H9 (cell line): Measurements from ENCODE around the gene CRACR2A. TPM values are rescaled to one million over a fixed set of nuclear protein-coding genes. Genes with fewer than 3 reads are reported as not detected.

ENCODE experiments used
- DNase-seq: peaks from one replicate; pipeline ENCODE4 v3.0.0-alpha.2; 2017
- H2AFZ ChIP-seq: one replicate; pipeline ENCODE4 v1.6.1; 2013; ENCODE audit warnings: mild to moderate bottlenecking, low read length, control low read depth, moderate library complexity
- H2AK5ac ChIP-seq: 2 replicates; pipeline ENCODE4 v1.6.1; 2013; ENCODE audit warnings: low read length, control low read depth, mixed read lengths; ENCODE audit not compliant: insufficient read length
- H2BK120ac ChIP-seq: one replicate; pipeline ENCODE4 v1.6.1; 2013; ENCODE audit warnings: low read depth, mild to moderate bottlenecking, low read length, control low read depth, inconsistent platforms; ENCODE audit not compliant: poor library complexity, severe bottlenecking
- H2BK12ac ChIP-seq: 2 replicates; pipeline ENCODE4 v1.6.1; 2013; ENCODE audit warnings: low read length, control low read depth, mixed read lengths, low read depth; ENCODE audit not compliant: insufficient read length
- H2BK15ac ChIP-seq: 2 replicates; pipeline ENCODE4 v1.6.1; 2013; ENCODE audit warnings: low read depth, low read length, control low read depth
- H2BK20ac ChIP-seq: one replicate; pipeline ENCODE4 v1.6.1; 2013; ENCODE audit warnings: low read depth, mild to moderate bottlenecking, low read length, control low read depth, inconsistent platforms; ENCODE audit not compliant: poor library complexity, severe bottlenecking
- H2BK5ac ChIP-seq: 2 replicates; pipeline ENCODE4 v1.6.1; 2013; ENCODE audit warnings: low read length, control low read depth, mixed read lengths; ENCODE audit not compliant: insufficient read length
- H3K14ac ChIP-seq: 2 replicates; pipeline ENCODE4 v1.6.1; 2013; ENCODE audit warnings: low read length, control low read depth; ENCODE audit not compliant: insufficient read depth
- H3K18ac ChIP-seq: 2 replicates; pipeline ENCODE4 v1.6.1; 2013; ENCODE audit warnings: low read depth, mild to moderate bottlenecking, mixed read lengths, low read length, control low read depth; ENCODE audit not compliant: insufficient read length
- H3K23ac ChIP-seq: 2 replicates; pipeline ENCODE4 v1.6.1; 2013; ENCODE audit warnings: low read length, control low read depth, mixed read lengths, low read depth; ENCODE audit not compliant: insufficient read length
- H3K23me2 ChIP-seq: 2 replicates; pipeline ENCODE4 v1.6.1; 2013; ENCODE audit warnings: low read depth, mild to moderate bottlenecking, mixed read lengths, low read length, control low read depth; ENCODE audit not compliant: insufficient read length, poor library complexity, severe bottlenecking
- H3K27ac ChIP-seq: 2 replicates; pipeline ENCODE4 v1.5.1; 2013; ENCODE audit warnings: low read length, control low read depth, mixed read lengths, low read depth; ENCODE audit not compliant: insufficient read length
- H3K27me3 ChIP-seq: 2 replicates; pipeline ENCODE4 v1.6.1; 2013; ENCODE audit warnings: low read length, control low read depth, inconsistent platforms; ENCODE audit not compliant: insufficient read depth
- H3K4ac ChIP-seq: 2 replicates; pipeline ENCODE4 v1.6.1; 2013; ENCODE audit warnings: low read depth, mild to moderate bottlenecking, control low read depth, inconsistent platforms, low read length, moderate library complexity
- H3K4me1 ChIP-seq: 2 replicates; pipeline ENCODE4 v1.6.1; 2013; ENCODE audit warnings: low read length, control low read depth, inconsistent platforms; ENCODE audit not compliant: insufficient read depth
- H3K4me2 ChIP-seq: 2 replicates; pipeline ENCODE4 v1.6.1; 2013; ENCODE audit warnings: low read length, control low read depth, mixed read lengths; ENCODE audit not compliant: insufficient read length, insufficient read depth
- H3K56ac ChIP-seq: 2 replicates; pipeline ENCODE4 v1.6.1; 2013; ENCODE audit warnings: low read depth, mild to moderate bottlenecking, mixed read lengths, low read length, control low read depth; ENCODE audit not compliant: insufficient read length
- H3K79me1 ChIP-seq: 2 replicates; pipeline ENCODE4 v1.6.1; 2013; ENCODE audit warnings: low read depth, mild to moderate bottlenecking, moderate library complexity, low read length, control low read depth, inconsistent platforms; ENCODE audit not compliant: insufficient read depth, poor library complexity, severe bottlenecking
- H3K79me2 ChIP-seq: 2 replicates; pipeline ENCODE4 v1.6.1; 2013; ENCODE audit warnings: low read length, control low read depth, inconsistent platforms; ENCODE audit not compliant: insufficient read depth
- H3K9ac ChIP-seq: 2 replicates; pipeline ENCODE4 v1.6.1; 2013; ENCODE audit warnings: low read length, control low read depth, mixed read lengths; ENCODE audit not compliant: insufficient read length; ENCODE audit errors: extremely low read depth
- H3K9me3 ChIP-seq: one replicate; pipeline ENCODE4 v1.6.1; 2013; ENCODE audit warnings: low read depth, low read length, inconsistent platforms; ENCODE audit not compliant: control insufficient read depth
- H3T11ph ChIP-seq: one replicate; pipeline ENCODE4 v1.6.1; 2013; ENCODE audit warnings: mild to moderate bottlenecking, low read length, control low read depth, inconsistent platforms
- H4K20me1 ChIP-seq: one replicate; pipeline ENCODE4 v1.6.1; 2013; ENCODE audit not compliant: control insufficient read depth, insufficient read length, insufficient read depth
- H4K5ac ChIP-seq: 2 replicates; pipeline ENCODE4 v1.6.1; 2013; ENCODE audit warnings: low read depth, mild to moderate bottlenecking, mixed read lengths, low read length, control low read depth; ENCODE audit not compliant: insufficient read length
- H4K8ac ChIP-seq: replicated peaks from 2 replicates; pipeline ENCODE4 v1.6.1; 2013; ENCODE audit warnings: low read length, control low read depth, mixed read lengths, low read depth; ENCODE audit not compliant: insufficient read length
- H4K91ac ChIP-seq: 2 replicates; pipeline ENCODE4 v1.6.1; 2013; ENCODE audit warnings: low read depth, mild to moderate bottlenecking, moderate library complexity, mixed read lengths, low read length, control low read depth; ENCODE audit not compliant: insufficient read length
- H3K27ac Mint-ChIP-seq, 3 experiments: 2 replicates in 2 of 3; 3 replicates in 1 of 3; pipeline ENCODE4 v1.8.0; 2020 to 2021; ENCODE audit warnings: mixed read lengths in 3 of 3, mild to moderate bottlenecking in 1 of 3, moderate library complexity in 1 of 3
- H3K27me3 Mint-ChIP-seq: 2 replicates; pipeline ENCODE4 v1.8.0; 2021; ENCODE audit warnings: low read depth, mild to moderate bottlenecking, moderate library complexity, mixed read lengths
- H3K36me3 Mint-ChIP-seq, 3 experiments: 2 replicates in 2 of 3; 3 replicates in 1 of 3; pipeline ENCODE4 v1.8.0; 2020 to 2021; ENCODE audit warnings: low read depth in 3 of 3, mixed read lengths in 3 of 3; ENCODE audit not compliant: insufficient read depth in 1 of 3
- H3K4me1 Mint-ChIP-seq, 2 experiments: 2 replicates each; pipeline ENCODE4 v1.8.0; 2020; ENCODE audit warnings: mixed read lengths in 2 of 2
- H3K4me3 Mint-ChIP-seq, 2 experiments: 2 replicates in 1 of 2; 3 replicates in 1 of 2; pipeline ENCODE4 v1.8.0; 2020 to 2021; ENCODE audit warnings: mild to moderate bottlenecking in 2 of 2, mixed read lengths in 2 of 2, moderate library complexity in 1 of 2
- H3K9me3 Mint-ChIP-seq, 2 experiments: 2 replicates in 1 of 2; 3 replicates in 1 of 2; pipeline ENCODE4 v1.8.0; 2020; ENCODE audit warnings: mild to moderate bottlenecking in 2 of 2, mixed read lengths in 2 of 2, moderate library complexity in 1 of 2
- CTCF ChIP-seq: fragments of 200-600 bp; sonication (generic); conservative IDR thresholded peaks from 3 replicates; pipeline ENCODE4 v1.8.0; 2021; ENCODE audit warnings: antibody characterized with exemption, mild to moderate bottlenecking
- WGBS: extraction: QIAGEN DNeasy Blood & Tissue Kit; methylation state at CpG from one replicate; pipeline ENCODE4 v1.1.7; 2013; ENCODE audit warnings: missing lambda C conversion rate, low lambda C conversion rate, mixed read lengths; ENCODE audit not compliant: insufficient read length; ENCODE audit errors: extremely low coverage; 5-methylcytosine and 5-hydroxymethylcytosine counted together
- total RNA-seq: library from RNA; stranded (reverse); gene quantifications from 2 replicates; pipeline ENCODE4 v1.2.1, GENCODE V29; 2021

CRACR2A gene
- total RNA-seq, 1 experiment from 2014 or later: 2.0 TPM

- H3K14ac ChIP-seq: no peak overlapping the region
- H3K4me1 ChIP-seq: no peaks in the 10 kb centered on the region; the same call in 1 of the 2 replicates
- no peak overlapping the region for H3K23ac ChIP-seq
- H2BK5ac ChIP-seq: no peak overlapping the region
- WGBS: no CpG with 5 or more reads among the region's 5 CpGs
- H3K18ac ChIP-seq: no peak overlapping the region
- Mint-ChIP-seq H3K27ac (no peak overlapping the region), H3K4me3 (no peak overlapping the region), H3K36me3 (no peaks in the 10 kb centered on the region), H3K27me3 (peaks cover 7% of the 10 kb centered on the region), H3K4me1 (peaks cover 10 to 30% of the 10 kb centered on the region in 2 experiments), H3K9me3 (no peaks in the 10 kb centered on the region; a peak in 1 of 5 replicates)
- no peak overlapping the region for H4K5ac ChIP-seq
- no peaks in the 10 kb centered on the region for H3K9me3 ChIP-seq
- H4K8ac ChIP-seq: no peak overlapping the region
- H4K91ac ChIP-seq: no peak overlapping the region
- H4K20me1 ChIP-seq: no peaks in the 10 kb centered on the region
- H3T11ph ChIP-seq: no peak overlapping the region
- H3K4me2 ChIP-seq: no peak overlapping the region
- H3K79me2 ChIP-seq: no peaks in the 10 kb centered on the region
- H2BK15ac ChIP-seq: no peak overlapping the region
- H3K79me1 ChIP-seq: no peaks in the 10 kb centered on the region
- H3K9ac ChIP-seq: no peak overlapping the region
- no peak for TF ChIP-seq CTCF
- H3K27me3 ChIP-seq: no peaks in the 10 kb centered on the region
- no peak for DNase-seq
- no peak overlapping the region for H3K56ac ChIP-seq
- H2BK120ac ChIP-seq: no peak overlapping the region
- no peak overlapping the region for H2AK5ac ChIP-seq
- no peak overlapping the region for H2BK20ac ChIP-seq
- H3K23me2 ChIP-seq: no peaks in the 10 kb centered on the region
- H2AFZ ChIP-seq: no peak overlapping the region
- no peak overlapping the region for H2BK12ac ChIP-seq
- no peak overlapping the region for H3K4ac ChIP-seq
- no peak overlapping the region for H3K27ac ChIP-seq
Measured at GRCh38 chr12:3615862-3616261, 137.0 kb downstream of the CRACR2A start.
